Fibroblast of skin of right quadriceps (primary cell): ENCODE measurements around the gene CPAMD8.
"Not testable (repeated sequence)": the region's sequence is repeated elsewhere in the genome, so short reads cannot be mapped to it uniquely, and the experiment has no call there.

Source experiments
- DNase-seq: peaks from one replicate; pipeline ENCODE4 v3.0.0-alpha.2; 2013

Gene CPAMD8

GRCh38 chr19:16889883-16890460 is 136.6 kb downstream of the CPAMD8 start:
- no peak for DNase-seq

- DNase-seq: no peak
Measured at GRCh38 chr19:16889366-16889882, 137.2 kb downstream of the CPAMD8 start.

- DNase-seq: no peak
Measured at GRCh38 chr19:16888629-16889365, 137.8 kb downstream of the CPAMD8 start, which contains the start of gene F2RL3. Gene F2RL3, plus strand, starts transcription at chr19:16888999. Its CDS starts 191 bp downstream, at chr19:16889190.

- no peak for DNase-seq
Measured at GRCh38 chr19:16887353-16888265, 139.0 kb downstream of the CPAMD8 start.

- DNase-seq: peak; percentile 8
Measured at GRCh38 chr19:16886305-16886880, 140.2 kb downstream of the CPAMD8 start.

- no peak for DNase-seq
Measured at GRCh38 chr19:16885166-16885565, 141.4 kb downstream of the CPAMD8 start.

- DNase-seq: no peak
Measured at GRCh38 chr19:16883522-16883921, 143.1 kb downstream of the CPAMD8 start.

GRCh38 chr19:16882146-16882545 is 144.5 kb downstream of the CPAMD8 start:
- DNase-seq: no peak

GRCh38 chr19:16880884-16881554 is 145.6 kb downstream of the CPAMD8 start:
- no peak for DNase-seq

- no peak for DNase-seq
Measured at GRCh38 chr19:16878181-16878965, 148.2 kb downstream of the CPAMD8 start.

- DNase-seq: no peak
Measured at GRCh38 chr19:16877581-16877980, 149.0 kb downstream of the CPAMD8 start.

GRCh38 chr19:16876904-16877361 is 149.7 kb downstream of the CPAMD8 start:
- DNase-seq: no peak

- DNase-seq: no peak
Measured at GRCh38 chr19:16875584-16876555, 150.7 kb downstream of the CPAMD8 start.

- not testable (repeated sequence) for DNase-seq
Measured at GRCh38 chr19:16874978-16875299, 151.7 kb downstream of the CPAMD8 start.

GRCh38 chr19:16874250-16874977 is 152.2 kb downstream of the CPAMD8 start:
- DNase-seq: no peak

- no peak for DNase-seq
Measured at GRCh38 chr19:16873594-16873993, 153.0 kb downstream of the CPAMD8 start.

GRCh38 chr19:16872728-16873127 is 153.9 kb downstream of the CPAMD8 start:
- no peak for DNase-seq

GRCh38 chr19:16871871-16872270 is 154.7 kb downstream of the CPAMD8 start:
- no peak for DNase-seq

GRCh38 chr19:16869331-16869972 is 157.2 kb downstream of the CPAMD8 start:
- DNase-seq: no peak
